K562 (cell line): ENCODE results near the gene CDT1. TPM values are rescaled to one million over a fixed set of nuclear protein-coding genes. Genes with fewer than 3 reads are reported as not detected.
A peak's percentile ranks its signal among the peaks of the same experiment; 100 is the strongest.

Experiments used
- CC2D1A ChIP-seq: fragments of 450-650 bp; IDR thresholded peaks from 2 replicates; pipeline ENCODE4 v1.6.1; 2017; ENCODE audit warnings: mild to moderate bottlenecking
- EP300 ChIP-seq: IDR thresholded peaks from 2 replicates; pipeline ENCODE4 v1.6.1; 2012; ENCODE audit warnings: low read length, improper control_type of control experiment
- FOS ChIP-seq: IDR thresholded peaks from 3 replicates; pipeline ENCODE4 v1.6.1; 2011; ENCODE audit not compliant: insufficient read length; ENCODE audit errors: extremely low read depth
- HDAC1 ChIP-seq, 2 experiments: fragments of 450-650 bp; IDR thresholded peaks; 2 replicates each; pipeline ENCODE4 v1.6.1; 2016 to 2017; ENCODE audit warnings: inconsistent platforms in 1 of 2, mild to moderate bottlenecking in 1 of 2, moderate library complexity in 1 of 2
- HMGN3 ChIP-seq: IDR thresholded peaks from 2 replicates; pipeline ENCODE4 v1.6.1; 2011; ENCODE audit warnings: borderline replicate concordance, low read depth, mild to moderate bottlenecking, mixed read lengths, low read length; ENCODE audit not compliant: insufficient read length; ENCODE audit errors: extremely low read depth
- IRF1 ChIP-seq: sonication (generic); formaldehyde crosslinking; IDR thresholded peaks from 2 replicates; pipeline ENCODE4 v1.8.0; 2022; ENCODE audit warnings: missing genetic modification reagents, mild to moderate bottlenecking, borderline replicate concordance
- JUND ChIP-seq, 2 experiments: IDR thresholded peaks; 2 replicates in 1 of 2; 3 replicates in 1 of 2; pipeline ENCODE4 v1.6.1; 2011; ENCODE audit warnings: borderline replicate concordance in 2 of 2, low read depth in 2 of 2, low read length in 2 of 2, improper control_type of control experiment in 1 of 2, missing biosample characterization in 1 of 2, missing genetic modification characterization in 1 of 2, missing genetic modification reagents in 1 of 2
- NFRKB ChIP-seq: fragments of 450-650 bp; IDR thresholded peaks from 2 replicates; pipeline ENCODE4 v1.6.1; 2016; ENCODE audit warnings: low read depth
- RB1 ChIP-seq: fragments of 450-650 bp; IDR thresholded peaks from 2 replicates; pipeline ENCODE4 v1.6.1; 2017; ENCODE audit warnings: low read depth, mild to moderate bottlenecking
- SMARCE1 ChIP-seq: fragments of 450-650 bp; IDR thresholded peaks from 2 replicates; pipeline ENCODE4 v1.7.1; 2016; ENCODE audit warnings: mild to moderate bottlenecking
- THAP12 ChIP-seq: fragments of 250-450 bp; sonication (Bioruptor Pico); IDR thresholded peaks from 2 replicates; pipeline ENCODE4 v1.9.0; 2021; ENCODE audit warnings: mild to moderate bottlenecking, inconsistent platforms
- UBTF ChIP-seq, 2 experiments: IDR thresholded peaks; 2 replicates each; pipeline ENCODE4 v1.6.1; 2012; ENCODE audit warnings: improper control_type of control experiment in 2 of 2, low read depth in 2 of 2, low read length in 2 of 2, borderline replicate concordance in 1 of 2
- ZEB2 ChIP-seq: fragments of 450-650 bp; IDR thresholded peaks from 2 replicates; pipeline ENCODE4 v1.6.1; 2016
- ZNF175 ChIP-seq: fragments of 200-800 bp; sonication (Bioruptor generic); IDR thresholded peaks from 2 replicates; pipeline ENCODE4 v1.6.1; 2016; ENCODE audit warnings: low read depth, mild to moderate bottlenecking, missing genetic modification characterization, missing compliant biosample characterization
- polyA plus RNA-seq, 8 experiments: library from polyadenylated mRNA; depleted of rRNA in 4 of 8; stranded (reverse) in 5 of 8; unstranded in 3 of 8; fragments of >200 nt; fragmentation: Nextera tagmentation in 2 of 8; fragmentation: Illumina TruSeq in 1 of 8; extraction: Ambion mirVana in 2 of 8; extraction: Trizol in 1 of 8; gene quantifications; 2 replicates each; pipeline versions ENCODE4 v1.2.1 to v1.2.3, GENCODE V29; 2011 to 2014; ENCODE audit warnings: inconsistent platforms in 1 of 8, missing spikeins in 1 of 8
- total RNA-seq, 7 experiments: library from RNA; depleted of rRNA in 6 of 7; stranded (reverse); fragments of >200 nt in 6 of 7; fragmentation: Illumina TruSeq in 2 of 7; extraction: Trizol in 2 of 7; gene quantifications; 2 replicates each; pipeline versions ENCODE4 v1.2.1 to v1.2.3, GENCODE V29; 2011 to 2021; ENCODE audit warnings: low replicate concordance in 1 of 7

Gene CDT1
- total and polyA plus RNA-seq, 9 of the 15 experiments (the other 6 are each of a cell fraction or from before 2014, with no cell fraction given) = 0.92 to 178 (median 14.2) TPM

GRCh38 chr16:88769617-88770460 lies 33.8 kb upstream of the CDT1 start (continued):
- TF ChIP-seq CC2D1A (no peak), NFRKB (no peak), ZNF175 (CRISPR knock-in tag) (0 out of 2 replicates have a peak, but pooled peaks have one; percentile 26), HMGN3 (peak; percentile 59), ZEB2 (0 out of 2 replicates have a peak, but pooled peaks have one; percentile 9), EP300 (no peak), FOS (no peak), SMARCE1 (peak; percentile 57), JUND (IDR thresholded peaks at IDR 0.05; ENCODE audit: borderline replicate concordance, low read depth, low read length) (0 out of 2 replicates have a peak, but pooled peaks have one; percentile 2), JUND (tag; IDR thresholded peaks at IDR 0.05; ENCODE audit: borderline replicate concordance, low read depth, low read length) (no peak), RB1 (peak; percentile 17; the same call in 1 of the 2 replicates), HDAC1 (IDR thresholded peaks at IDR 0.05) (peak in 1 of 2 experiments; percentile 79; a peak in 2 of 4 replicates), THAP12 (0 out of 2 replicates have a peak, but pooled peaks have one; percentile 16), IRF1 (CRISPR knock-in tag) (no peak), UBTF (IDR thresholded peaks at IDR 0.05; ENCODE audit: borderline replicate concordance in 1 of 2, low read depth in 2 of 2, low read length in 2 of 2) (0 out of 4 replicates have a peak, but pooled peaks of 1 of the 2 experiments have one; percentile 5)
